MM.1S (cell line): ENCODE results near the gene ADM5.

ENCODE experiments used
- EZH2 ChIP-seq: fragments of 300-600 bp; sonication (generic); optimal IDR thresholded peaks from 2 replicates; pipeline ENCODE3; 2017; ENCODE audit warnings: low read depth, mild to moderate bottlenecking, antibody characterized with exemption, low read length, mixed read lengths
- TF ChIP-seq, protein P1 (sequence below): fragments of 300-600 bp; sonication (generic); IDR thresholded peaks from 2 replicates; pipeline ENCODE4 v1.5.1; 2016; ENCODE audit warnings: antibody characterized with exemption, low read length, mixed read lengths

- TF ChIP-seq, protein P1, sequence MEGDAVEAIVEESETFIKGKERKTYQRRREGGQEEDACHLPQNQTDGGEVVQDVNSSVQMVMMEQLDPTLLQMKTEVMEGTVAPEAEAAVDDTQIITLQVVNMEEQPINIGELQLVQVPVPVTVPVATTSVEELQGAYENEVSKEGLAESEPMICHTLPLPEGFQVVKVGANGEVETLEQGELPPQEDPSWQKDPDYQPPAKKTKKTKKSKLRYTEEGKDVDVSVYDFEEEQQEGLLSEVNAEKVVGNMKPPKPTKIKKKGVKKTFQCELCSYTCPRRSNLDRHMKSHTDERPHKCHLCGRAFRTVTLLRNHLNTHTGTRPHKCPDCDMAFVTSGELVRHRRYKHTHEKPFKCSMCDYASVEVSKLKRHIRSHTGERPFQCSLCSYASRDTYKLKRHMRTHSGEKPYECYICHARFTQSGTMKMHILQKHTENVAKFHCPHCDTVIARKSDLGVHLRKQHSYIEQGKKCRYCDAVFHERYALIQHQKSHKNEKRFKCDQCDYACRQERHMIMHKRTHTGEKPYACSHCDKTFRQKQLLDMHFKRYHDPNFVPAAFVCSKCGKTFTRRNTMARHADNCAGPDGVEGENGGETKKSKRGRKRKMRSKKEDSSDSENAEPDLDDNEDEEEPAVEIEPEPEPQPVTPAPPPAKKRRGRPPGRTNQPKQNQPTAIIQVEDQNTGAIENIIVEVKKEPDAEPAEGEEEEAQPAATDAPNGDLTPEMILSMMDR, result no peak
- no peak for TF ChIP-seq EZH2
Observed at GRCh38 chr19:49713236-49713845, 23.9 kb downstream of the ADM5 start.
